ENCODE measurements around the gene PDP2. TPM values are rescaled to one million over a fixed set of nuclear protein-coding genes. Genes with fewer than 3 reads are reported as not detected.
A peak's percentile ranks its signal among the peaks of the same experiment; 100 is the strongest.
"Not testable (repeated sequence)": the region's sequence is repeated elsewhere in the genome, so short reads cannot be mapped to it uniquely, and the experiment has no call there.

Gene PDP2
- total RNA-seq, 1 donor = 5.4 TPM

DNA sequence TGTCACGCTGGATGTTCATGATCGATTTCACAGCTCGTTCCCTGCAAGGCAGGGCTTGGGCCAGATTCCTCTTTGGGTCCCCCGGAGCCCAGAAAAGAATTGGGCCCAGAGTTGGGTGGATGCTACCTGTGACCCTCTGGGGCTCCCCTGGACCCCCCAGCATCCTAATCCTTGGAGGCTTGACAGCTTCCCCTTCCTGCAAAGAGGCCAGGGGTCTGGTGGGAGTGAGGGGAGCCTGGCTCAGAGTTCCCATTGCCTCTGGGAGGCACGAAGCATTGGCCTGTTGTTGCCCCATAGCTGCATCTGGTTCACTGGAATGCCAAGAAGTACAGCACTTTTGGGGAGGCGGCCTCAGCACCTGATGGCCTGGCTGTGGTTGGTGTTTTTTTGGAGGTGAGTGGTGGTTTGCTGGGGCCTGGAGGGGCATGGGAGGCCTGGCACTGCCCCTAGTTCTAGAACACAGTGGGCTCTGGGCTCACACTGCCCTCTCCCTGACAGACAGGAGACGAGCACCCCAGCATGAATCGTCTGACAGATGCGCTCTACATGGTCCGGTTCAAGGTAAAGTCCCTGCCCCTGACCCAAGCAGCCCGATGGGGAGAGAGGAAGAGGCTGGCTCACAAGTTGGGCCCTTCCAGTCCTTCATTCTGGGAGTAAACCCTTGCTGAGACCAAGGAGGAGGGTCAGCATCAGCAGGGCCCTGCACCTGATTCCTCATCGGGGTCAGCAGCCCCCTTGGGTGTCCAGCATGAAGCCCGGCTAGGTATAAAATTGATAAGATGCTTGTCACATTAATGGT lies 28.9 kb upstream of the PDP2 start:
- DNase-seq (ENCODE audit: low read depth in 2 of 3, low spot score in 2 of 3) = no peak

DNA sequence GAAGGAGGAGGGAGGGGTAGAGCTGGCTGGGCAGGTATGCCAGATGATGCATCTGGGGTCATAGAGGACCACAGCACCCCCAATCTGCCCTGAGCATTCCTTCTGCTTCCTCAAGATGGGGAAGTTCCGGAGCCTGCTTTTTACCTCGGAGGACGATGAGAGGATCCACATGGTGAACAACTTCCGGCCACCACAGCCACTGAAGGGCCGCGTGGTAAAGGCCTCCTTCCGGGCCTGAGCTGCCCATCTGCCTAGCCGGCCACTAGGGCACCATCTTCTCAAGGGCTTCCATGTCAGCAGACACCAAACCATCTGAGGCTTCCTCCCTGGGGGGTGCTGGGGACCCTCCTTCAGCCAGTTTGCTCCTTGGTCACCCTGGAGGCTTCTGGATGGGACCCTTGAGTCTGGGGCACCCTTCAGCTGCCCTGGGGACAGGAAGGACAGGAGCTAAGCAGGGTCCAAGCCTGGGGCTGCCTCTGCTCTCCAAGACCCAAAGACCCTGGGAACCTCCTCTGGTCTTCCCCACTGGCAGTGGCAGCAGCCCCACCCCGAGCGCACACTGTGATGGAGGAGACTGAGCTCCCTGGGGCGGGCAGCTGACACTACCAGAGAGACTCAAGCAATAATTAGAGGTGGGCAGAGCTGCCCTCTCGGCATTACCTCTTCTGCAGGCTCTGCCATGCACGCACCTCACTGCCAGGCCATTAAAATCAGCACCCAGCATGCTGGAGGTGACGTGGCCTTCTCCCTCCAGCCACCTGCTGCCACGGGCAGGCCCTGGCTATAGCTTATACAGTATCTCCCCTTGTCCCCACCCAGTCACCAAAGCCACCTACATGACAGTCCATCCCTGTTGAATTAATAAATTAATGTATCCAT lies 26.8 kb upstream of the PDP2 start:
- DNase-seq (ENCODE audit: low read depth in 2 of 3, low spot score in 2 of 3) = peak in 2 of 3 donors; percentile 73 to 88

DNA sequence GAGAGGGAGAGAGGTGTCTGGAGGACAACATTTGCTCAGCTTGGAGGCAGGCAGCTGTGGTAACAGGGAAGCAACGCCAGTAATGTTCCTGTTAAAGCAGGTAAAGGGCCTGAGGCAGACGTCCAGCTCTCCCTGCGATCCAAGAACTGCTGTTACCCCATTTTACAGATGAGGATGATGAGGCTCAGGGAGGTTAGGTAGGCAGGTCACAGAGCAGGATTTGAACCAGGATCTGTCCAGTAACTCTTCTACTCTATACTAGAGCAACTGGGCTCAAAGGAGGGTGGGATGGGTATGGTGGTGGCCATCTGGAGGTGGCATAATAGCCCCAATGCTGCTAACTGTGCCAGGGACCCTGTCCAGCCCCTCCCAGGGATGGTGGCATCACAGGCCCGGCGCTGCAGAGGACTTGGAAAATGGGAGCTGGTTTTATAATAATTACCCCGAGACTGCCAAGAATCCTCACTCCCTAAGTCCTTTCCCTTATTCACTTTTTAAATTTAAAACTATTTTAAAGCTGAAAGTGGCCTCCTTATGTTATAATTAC lies 24.1 kb upstream of the PDP2 start:
- no peak for DNase-seq (ENCODE audit: low read depth in 2 of 3, low spot score in 2 of 3)

DNA sequence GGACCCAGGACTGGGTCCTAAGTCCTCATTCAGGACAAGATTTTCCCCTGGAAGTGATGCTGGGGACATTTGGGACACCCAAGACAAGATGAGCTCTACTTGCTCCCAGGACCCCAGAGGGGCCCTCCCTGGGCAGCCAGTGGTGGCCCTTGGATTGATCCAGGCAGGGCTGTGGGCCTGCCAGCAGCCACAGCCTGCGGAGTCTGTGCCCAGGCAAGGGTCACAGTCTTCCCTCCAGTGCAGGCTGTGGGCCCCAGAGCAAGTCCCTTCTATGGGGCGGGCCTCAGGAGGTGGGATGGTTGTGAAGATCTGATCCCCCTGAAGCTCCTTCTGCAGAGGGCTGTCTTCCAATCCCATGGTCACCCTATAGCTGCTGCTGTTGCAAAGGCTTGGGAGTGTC lies 23.5 kb upstream of the PDP2 start:
- no peak for DNase-seq (ENCODE audit: low read depth in 2 of 3, low spot score in 2 of 3)

DNA sequence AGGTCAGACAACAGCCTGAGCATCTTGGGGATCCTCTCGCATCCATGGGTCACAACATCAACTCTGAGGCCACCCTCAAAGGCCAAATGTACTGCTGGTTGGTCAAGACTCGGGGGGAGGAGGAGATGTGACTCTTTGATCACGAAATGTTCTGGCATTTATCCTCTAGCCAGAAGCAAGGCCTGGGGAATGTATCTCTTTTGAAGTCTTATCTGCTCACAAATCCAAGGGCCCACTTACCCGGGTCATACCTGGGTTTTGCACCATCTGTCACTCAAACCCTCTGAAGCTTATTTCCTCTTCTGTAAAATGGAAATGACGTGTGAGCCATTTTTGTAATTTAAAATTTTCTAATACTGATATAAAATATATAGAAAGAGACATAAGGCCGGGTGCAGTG lies 22.9 kb upstream of the PDP2 start:
- no peak for DNase-seq (ENCODE audit: low read depth in 2 of 3, low spot score in 2 of 3)

DNA sequence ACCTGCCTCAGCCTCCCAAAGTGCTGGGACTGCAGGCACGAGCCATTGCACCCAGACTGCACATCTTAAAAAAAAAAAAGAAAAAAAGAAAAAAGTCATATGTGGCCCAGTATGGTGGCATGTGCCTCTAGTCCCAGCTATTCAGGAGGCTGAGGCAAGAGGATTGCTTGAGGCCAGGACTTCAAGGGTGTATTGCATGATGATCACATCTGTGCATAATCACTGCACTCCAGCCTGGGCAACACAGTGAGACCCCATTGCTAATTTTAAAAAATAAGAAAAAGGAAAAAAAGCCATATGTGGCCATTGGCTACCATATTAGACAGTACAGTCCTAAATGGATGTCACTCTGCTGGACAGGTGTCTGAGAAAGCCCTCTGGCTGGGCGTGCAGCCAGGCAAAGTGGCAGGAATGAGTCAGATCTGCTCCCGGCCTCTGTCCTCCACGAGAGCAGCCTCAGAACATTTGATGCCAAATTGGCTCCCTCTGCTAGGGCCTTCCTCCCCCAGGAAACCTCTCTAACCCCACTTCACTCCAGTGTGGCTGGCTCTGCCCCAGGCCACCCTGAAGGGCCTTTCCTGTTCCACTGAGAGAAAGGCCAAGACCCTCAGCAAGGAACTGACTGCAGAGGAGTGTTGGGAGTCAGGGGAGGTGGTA lies 21.4 kb upstream of the PDP2 start:
- no peak for DNase-seq (ENCODE audit: low read depth in 2 of 3, low spot score in 2 of 3)

DNA sequence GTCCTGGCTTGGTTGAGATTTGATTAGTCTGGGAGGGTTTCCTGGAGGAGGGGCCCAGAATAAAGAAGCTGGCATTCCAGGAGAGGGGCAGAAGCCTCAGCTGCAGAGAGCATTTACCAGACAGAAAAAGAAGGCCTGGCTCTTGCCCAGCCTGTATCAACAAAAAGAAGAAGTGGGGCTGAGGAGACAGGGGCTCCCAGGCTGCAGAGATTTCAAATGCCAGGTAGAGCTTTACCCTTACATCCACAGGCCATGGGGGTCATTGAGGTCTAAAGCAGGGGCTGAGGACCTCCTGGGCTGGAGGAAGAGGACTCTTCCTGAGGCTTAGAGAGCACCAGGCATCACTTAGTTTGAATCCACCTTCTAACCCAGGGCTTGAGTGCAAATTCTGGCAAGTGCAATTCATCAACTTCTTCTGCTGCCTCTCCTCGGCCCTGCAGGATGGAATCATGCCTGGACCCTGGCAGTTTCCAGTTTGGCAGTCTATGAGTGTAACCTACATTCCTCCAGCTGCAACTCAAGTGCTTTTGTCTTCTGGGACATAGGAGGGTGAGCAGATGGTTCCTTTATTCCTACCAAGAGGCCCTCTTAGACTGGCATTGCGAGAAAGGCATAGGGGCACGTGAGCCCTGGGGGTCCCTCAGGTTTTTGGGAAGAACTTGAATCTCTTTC lies 20.8 kb upstream of the PDP2 start:
- DNase-seq (ENCODE audit: low read depth in 2 of 3, low spot score in 2 of 3) = no peak

DNA sequence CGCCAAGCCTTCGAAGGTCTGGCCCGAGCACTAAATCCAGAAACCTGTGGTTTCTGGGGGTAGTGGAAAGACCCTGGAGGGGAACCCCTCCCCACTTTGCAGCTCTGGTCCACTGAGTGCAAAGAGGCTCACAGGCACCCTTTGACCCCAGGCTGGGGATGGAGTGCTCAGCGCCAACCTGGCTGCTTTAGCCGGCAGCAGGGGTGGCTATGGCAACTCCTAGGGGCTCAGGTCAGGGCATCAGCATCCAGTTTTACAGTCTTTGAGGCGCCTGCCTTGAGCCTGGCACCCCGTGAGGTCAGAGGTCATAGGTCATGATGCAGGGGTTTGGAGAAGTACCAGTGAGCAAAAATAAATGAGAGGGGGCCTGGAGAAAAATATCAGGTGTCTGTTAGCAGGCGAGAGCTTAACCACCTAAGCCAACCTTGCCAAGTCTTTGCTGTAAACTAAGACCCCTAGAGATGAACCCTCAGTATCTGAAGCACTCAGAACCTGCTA lies 18.2 kb upstream of the PDP2 start:
- no peak for DNase-seq (ENCODE audit: low read depth in 2 of 3, low spot score in 2 of 3)

DNA sequence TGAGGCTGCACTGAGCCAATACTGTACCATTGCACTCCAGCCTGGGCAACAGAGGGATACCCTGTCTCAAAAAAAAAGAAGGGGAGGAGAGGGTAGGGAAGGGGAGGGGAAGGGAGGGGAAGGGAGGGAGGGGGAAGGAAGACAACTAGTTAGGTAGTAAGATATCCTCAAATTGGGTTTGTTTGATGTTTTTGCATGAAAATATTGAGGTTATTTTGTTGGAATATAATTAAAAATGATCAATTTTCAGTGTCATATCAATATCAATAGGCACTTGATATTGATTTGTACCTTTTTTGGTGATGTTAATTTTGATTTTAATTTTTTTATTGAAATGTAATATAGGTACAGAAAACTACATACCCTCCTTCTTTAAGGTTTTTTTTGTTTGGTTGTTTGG lies 16.6 kb upstream of the PDP2 start:
- DNase-seq (ENCODE audit: low read depth in 2 of 3, low spot score in 2 of 3) = no peak

DNA sequence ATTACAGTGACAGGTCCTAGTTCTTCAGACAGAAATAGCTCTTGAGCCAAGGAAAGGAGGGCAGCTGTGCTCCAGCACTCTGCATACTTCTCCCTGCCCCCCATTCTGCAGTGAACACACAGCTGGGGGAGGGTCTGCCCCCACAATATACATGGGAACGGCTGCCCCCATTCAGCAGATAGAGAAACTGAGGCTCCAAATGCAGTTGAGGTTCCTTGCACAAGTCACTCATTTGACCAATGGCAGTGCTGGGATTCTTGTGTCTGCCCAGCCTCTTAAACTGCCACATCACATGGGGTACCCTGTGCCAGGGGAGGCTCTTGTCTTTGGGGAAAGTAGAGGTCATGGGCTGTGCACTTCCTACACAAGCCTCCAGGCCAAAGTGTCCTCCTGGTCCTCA lies 10.9 kb upstream of the PDP2 start:
- DNase-seq (ENCODE audit: low read depth in 2 of 3, low spot score in 2 of 3) = no peak

DNA sequence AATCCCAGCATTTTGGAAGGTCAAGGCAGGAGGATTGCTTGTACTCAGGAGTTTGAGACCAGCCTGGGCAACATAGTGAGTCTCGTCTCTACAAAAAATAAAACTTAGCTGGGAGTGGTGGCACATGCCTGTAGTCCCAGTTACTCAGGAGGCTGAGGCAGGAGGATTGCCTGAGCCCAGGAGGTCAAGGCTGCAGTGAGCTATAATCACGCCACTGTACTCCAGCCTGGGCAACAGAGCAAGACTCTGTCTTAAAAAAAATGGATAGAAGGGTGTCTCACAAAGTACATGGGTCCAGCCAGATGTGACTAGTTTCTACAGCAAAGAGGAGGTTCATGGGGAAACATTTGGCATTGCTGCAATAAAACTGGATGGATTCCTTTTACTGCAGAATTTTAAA lies 9.0 kb upstream of the PDP2 start:
- DNase-seq (ENCODE audit: low read depth in 2 of 3, low spot score in 2 of 3) = not testable (repeated sequence)

DNA sequence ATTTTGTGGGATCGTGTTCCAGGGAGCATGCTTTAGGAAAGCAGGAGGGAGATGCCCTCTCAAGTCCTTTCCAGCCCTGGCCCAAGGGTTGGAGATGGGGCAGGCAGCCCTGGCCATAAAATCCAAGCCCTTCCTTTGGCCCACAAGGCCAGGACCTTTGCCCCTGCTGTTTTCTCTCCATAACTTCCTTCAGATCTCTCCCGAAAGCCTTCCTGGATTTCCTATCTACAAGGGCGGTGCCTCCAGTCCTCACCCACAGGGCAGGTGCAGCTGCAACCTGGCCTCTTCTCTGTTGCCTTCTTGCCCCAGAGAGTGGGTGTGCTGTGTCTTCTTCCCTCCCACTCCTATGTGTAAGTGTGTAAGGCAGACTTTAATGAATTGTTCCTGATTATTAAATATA lies 8.5 kb upstream of the PDP2 start:
- DNase-seq (ENCODE audit: low read depth in 2 of 3, low spot score in 2 of 3) = no peak

DNA sequence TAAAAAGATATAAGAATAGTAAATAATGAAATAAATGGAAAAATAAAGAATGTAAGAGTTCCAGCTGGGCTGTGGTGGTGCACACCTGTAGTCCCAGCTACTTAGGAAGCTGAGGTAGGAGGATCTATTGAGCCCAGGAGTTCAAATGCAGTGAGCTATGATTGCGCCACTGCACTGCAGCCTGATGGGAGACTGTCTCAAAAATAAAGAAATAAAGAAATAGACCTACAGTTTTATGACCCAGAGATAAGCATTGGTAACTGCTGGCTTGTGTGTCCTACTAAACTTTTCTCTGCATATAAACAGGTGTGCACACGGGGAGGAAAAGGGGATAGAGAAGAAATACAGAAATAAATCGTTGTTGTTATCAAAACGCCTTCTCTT lies 7.8 kb upstream of the PDP2 start:
- no peak for DNase-seq (ENCODE audit: low read depth in 2 of 3, low spot score in 2 of 3)

DNA sequence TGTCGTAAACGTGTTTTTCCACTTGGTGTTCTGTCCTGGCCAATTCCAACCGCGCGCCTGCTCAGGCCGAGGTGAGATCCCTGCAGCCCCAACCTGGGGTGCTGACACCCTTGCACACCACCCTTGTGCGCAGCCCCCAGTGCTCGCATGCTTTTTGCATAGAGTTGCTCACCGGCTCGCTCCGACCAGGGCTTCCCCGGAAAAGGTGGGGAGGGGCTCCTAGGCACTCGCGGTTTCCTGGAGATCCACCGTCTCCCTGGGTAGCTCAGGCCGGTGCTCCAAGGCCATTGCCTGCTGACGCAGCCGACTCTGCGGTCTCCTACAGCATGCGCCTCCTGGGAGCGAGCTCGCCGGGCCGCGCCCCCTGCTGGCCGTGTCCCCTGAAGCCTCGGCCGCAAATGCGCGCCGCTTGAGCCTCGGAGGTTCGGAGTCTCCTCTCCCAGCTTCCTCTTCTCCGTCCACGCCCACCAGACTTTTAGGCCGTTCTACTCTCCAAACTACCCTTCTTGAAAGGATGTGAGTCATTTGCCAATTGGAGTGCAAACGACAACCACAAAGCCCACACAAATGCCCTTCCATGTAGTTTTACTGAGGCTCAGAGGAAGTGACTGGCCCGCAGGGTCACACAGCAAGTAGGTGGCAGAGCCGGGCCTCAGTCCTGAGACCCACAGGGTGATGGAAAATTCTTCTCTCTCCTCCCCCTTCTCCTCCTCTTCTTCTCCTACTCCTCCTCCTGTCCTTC lies 7.2 kb upstream of the PDP2 start:
- DNase-seq (ENCODE audit: low read depth in 2 of 3, low spot score in 2 of 3) = peak; percentile 74 to 100 (median 99)

DNA sequence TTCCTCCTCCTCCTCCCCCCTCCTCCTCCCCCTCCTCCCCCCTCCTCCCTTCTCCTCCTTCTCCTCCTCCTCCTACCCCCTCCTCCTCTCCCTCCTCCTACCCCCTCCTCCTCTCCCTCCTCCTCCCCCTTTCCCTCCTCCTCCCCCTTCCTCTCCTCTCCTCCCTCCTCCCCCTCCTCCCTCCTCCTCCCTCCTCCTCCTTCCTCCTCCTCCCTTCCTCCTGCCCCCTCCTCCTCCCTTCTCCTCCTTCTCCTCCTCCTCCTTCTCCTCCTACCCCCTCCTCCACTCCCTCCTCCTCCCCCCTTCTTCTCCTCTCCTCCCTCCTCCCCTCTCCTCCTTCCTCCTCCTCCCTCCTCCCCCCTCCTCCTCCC lies 6.6 kb upstream of the PDP2 start:
- DNase-seq (ENCODE audit: low read depth in 2 of 3, low spot score in 2 of 3) = no peak

DNA sequence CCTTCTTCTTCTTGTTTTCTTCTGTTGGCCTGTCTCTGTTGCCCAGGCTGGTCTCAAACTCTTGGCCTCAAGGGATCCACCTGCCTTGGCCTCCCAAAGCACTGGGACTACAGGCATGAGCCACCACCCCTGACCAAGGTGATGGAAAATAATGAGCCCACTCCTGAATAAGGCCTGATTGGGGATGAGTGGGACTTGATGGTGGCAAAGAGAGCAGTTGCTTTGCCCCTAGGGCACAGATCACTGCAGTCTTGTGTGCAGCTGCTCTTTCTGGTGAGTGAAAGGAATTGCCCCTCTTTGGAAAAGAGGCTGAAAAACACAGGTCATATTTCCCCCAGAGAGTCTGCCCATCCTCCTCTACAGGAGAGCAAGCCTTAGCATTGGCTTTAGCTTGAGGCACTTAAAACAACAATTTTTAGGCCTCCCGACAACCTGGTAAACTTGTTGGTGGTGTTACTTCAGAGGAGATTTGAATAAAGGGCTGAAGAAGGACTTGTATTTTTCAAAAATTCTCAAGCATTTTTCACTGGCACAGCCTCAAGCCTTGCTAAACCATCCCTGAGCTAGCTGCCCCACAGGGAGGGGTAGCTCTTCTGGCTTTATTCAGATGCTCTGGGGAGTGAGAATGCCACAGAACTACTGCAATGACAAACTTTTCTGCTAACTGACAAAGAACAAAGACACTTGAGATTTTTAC lies 6.1 kb upstream of the PDP2 start:
- DNase-seq (ENCODE audit: low read depth in 2 of 3, low spot score in 2 of 3) = peak in 1 of 3 donors; percentile 20

DNA sequence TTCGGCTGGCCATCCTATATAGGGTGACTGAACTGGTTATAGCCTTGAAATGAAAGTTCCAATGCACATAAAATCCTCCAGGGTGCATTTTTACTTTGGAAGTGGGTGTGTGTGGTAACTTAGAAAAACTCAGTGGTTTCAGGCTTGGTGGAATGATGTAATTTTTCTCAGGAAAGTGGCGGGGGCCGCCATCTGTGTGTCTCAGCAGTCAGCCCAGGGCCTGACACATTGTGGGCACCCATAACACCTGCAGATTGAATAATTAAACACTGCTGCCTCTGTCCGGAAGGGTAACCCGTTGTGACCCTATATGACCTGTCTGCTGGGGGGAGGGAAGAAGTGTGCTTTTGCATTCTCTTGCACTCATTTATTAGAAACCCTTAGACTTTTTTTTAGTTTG lies 2.2 kb upstream of the PDP2 start:
- peak in 2 of 3 donors; percentile 56 to 62 for DNase-seq (ENCODE audit: low read depth in 2 of 3, low spot score in 2 of 3)

DNA sequence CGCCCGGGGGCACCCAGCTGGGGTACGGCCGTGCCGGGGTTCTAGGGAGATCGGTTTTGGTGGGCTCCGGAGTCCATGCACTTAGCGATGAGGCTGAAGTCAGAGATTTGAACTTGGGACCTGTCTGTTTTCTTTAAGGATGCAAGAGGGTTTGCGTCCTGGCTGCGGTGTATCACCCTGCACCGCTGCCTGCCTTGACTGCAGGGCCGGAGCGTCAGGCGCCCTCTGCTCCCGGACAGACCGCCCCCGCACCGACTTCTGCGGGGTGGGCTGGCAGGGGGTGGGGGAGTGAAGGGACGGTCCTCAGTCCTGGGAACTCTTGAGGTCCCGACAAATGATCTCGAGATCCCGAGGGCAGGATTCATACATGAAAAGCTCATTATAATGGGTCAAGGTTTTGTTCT lies 701 bp downstream of the PDP2 start:
- DNase-seq (ENCODE audit: low read depth in 2 of 3, low spot score in 2 of 3) = no peak

DNA sequence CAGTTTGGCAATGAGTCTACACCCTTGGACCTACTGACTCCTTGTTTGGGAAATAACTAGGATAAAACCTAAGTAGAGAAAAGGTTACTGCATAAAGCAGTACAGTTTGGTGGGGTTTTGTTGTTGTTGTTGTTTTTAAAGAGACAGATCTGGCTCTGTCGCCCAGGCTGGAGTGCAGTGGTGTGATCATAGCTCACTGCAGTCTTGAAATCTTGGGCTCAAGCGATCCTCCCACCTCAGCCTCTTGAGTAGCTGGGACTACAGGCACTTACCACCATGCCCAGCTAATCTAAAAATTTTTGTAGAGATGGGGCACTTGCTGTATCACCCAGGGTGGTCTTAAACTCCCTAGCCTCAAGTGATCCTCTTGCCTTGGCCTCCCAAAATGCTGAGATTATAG lies 1.2 kb downstream of the PDP2 start:
- no peak for DNase-seq (ENCODE audit: low read depth in 2 of 3, low spot score in 2 of 3)

All from hematopoietic multipotent progenitor cell (in vitro differentiated cells).